KBM-7 (cell line): ENCODE results near the gene MOB4.
"Not testable (repeated sequence)": the region's sequence is repeated elsewhere in the genome, so short reads cannot be mapped to it uniquely, and the experiment has no call there.

Experiments
- DNase-seq: peaks from one replicate; pipeline ENCODE4 v3.0.0-alpha.2; 2015
- in situ Hi-C: fragments of 300-500 bp; cut with MboI; formaldehyde crosslinking; loops from 2 replicates; pipeline ENCODE4 v1.14.3; 2020; ENCODE audit warnings: low sequenced_read_pairs, low pct_unique_long_range_greater_than_20kb, mixed read lengths

The MOB4 gene

DNA sequence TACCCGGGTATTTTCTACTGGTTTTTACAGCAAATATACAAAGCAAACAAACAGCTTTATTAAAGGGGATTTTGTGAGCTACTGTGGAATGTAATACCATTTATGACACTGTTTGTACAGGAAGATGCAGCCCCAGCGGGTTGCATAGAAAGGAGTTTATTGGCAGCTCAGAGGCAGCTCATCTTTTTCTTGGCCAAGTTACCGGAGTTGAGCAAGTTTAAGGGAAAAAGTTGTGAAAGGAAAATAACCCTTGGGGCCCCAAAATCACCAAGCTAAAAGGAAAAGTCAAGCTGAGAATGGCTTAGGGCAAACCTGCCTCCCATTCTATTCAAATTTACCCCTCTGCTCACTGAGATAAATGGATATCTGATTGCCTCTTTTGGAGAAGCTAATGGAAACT lies 60.8 kb downstream of the MOB4 start:
- in situ Hi-C loops, result no loop called here
- DNase-seq, result no peak

DNA sequence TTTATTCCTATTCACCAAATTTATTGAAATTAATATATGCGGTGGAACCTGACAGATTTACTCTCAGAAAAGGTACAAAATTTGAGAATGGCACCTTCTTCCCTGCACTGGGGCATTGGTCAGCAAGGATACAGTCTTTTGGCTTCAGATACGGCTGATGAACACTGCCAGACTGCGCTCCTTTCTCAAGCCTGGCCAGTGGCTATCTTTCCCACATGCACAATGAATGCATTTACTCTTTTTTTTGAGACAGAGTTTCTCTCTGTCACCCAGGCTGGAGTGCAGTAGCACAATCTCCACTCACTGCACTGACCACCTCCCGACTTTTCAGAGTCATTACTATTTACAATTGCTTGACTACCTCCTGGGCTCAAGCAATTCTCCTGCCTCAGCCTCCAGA lies 61.6 kb downstream of the MOB4 start:
- no peak for DNase-seq
- in situ Hi-C loops, result no loop called here

DNA sequence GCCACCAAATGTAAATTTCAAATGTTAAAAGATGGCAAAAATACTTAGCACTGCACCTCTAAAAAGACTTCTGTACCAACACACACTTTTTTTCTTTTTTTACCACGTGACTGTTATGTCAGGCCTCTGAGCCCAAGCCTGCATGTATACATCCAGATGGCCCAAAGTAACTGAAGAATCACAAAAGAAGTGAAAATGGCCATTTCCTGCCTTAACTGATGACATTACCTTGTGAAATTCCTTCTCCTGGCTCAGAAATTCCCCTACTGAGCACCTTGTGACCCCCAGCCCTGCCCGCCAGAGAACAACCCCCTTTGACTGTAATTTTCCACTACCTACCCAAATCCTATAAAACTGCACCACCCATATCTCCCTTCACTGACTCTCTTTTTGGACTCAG lies 62.4 kb downstream of the MOB4 start:
- in situ Hi-C loops, DNase-seq: not testable (repeated sequence)

DNA sequence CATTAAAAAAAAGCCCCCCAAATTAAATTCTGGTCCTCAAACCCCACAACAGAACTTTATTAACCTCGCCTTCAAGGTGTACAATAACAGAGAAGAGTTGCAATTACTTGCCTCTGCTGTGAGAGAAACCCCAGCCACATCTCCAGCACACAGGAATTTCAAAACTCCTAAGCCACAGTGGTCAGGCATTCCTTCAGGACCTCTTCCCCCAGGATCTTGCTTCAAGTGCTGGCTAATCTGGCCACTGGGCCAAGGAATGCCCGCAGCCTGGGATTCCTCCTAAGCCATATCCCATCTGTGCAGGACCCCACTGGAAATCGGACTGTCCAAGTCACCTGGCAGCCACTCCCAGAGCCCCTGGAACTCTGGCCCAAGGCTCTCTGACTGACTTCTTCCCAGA lies 64.3 kb downstream of the MOB4 start:
- DNase-seq, in situ Hi-C loops: not testable (repeated sequence)

DNA sequence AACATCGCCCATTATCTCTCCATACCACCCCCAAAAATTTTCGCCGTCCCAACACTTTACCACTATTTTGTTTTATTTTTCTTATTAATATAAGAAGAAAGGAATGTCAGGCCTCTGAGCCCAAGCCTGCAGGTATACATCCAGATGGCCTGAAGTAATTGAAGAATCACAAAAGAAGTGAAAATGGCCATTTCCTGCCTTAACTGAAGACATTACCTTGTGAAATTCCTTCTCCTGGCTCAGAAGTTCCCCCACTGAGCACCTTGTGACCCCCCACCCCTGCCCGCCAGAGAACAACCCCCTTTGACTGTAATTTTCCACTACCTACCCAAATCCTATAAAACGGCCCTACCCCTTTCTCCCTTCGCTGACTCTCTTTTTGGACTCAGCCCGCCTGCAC lies 71.4 kb downstream of the MOB4 start:
- DNase-seq, in situ Hi-C loops: not testable (repeated sequence)

DNA sequence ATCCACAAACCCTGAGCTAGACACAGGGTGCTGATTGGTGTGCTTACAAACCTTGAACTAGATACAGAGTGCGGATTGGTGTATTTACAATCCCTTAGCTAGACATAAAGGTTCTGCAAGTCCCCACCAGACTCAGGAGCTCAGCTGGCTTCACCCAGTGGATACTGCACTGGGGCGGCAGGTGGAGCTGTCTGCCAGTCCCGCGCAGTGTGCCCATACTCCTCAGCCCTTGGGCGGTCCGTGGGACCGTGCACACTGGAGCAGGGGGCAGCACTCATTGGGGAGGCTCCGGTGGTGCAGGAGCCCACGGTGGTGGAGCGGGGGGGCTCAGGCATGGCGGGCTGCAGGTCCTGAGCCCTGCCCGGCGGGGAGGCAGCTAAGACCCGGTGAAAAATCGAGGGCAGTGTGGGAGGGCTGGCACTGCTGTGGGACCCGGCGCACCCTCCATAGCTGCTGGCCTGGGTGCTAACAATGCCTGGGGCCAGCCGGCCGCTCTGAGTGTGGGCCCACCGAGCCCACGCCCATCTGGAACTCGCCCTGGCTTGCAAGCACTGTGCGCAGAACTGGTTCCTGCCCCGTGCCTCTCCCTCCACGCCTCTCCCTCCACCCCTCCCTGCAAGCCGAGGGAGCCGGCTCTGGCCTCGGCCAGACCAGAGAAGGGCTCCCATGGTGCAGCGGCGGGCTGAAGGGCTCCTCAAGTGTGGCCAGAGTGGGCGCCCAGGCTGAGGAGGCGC lies 75.6 kb downstream of the MOB4 start:
- no peak for DNase-seq
- in situ Hi-C loops, result no loop called here

DNA sequence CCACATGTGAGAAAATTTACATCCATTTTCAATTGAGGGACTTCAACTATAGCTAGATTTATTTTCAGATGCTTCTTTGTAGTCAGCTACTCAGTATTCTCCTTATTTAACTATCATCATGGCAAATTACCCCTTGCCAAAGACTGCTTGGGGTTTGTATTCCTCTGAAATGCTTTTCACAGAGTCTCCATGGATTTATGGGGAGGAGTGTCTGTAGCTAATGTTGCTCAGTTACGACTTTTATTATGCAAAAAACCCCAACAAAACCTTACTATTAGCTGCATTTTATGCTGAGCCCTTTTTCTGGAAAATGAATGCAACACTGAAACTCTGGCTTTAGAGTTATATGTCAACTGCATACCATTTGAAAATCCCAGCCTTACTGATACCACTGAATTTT lies 80.9 kb downstream of the MOB4 start:
- DNase-seq, result no peak
- in situ Hi-C loops, result no loop called here

DNA sequence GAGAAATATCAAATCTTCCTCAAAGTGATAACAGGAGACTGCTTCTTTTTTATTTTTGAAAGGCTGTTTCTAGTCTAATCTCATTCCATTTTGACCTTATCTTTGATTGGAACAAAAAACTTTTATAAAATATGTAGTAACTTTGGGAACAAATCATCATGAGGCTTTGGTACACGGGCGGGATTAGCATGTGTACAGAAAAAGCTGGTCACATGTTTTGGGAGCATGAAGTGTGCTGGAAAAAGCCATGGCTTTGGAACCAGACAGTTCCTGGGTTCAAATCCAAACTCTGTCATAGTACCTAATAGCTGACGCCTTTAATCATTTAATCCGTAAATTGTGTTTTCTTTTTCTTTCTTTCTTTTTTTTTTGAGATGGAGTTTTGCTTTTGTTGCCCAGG lies 81.3 kb downstream of the MOB4 start:
- in situ Hi-C loops, result no loop called here
- DNase-seq, result no peak

DNA sequence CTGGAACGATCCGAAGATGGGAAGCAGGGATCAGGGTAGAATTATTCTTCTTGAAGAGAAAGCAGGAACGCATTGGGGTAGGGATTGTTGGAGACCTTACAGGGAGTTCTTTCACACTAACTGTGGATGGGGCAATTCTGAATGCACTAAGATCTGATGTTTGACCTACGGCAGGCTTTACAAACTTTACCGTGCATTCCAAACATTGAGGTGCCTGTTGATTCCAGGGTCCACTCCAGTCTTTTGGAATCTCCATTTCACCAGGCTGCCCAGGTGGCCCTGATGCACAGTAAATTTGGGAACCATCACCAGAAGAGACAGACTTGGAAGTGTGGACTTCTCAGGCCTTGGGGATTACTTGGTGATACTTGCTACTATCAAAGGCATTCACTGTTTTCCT lies 82.6 kb downstream of the MOB4 start:
- in situ Hi-C loops, result no loop called here
- no peak for DNase-seq

DNA sequence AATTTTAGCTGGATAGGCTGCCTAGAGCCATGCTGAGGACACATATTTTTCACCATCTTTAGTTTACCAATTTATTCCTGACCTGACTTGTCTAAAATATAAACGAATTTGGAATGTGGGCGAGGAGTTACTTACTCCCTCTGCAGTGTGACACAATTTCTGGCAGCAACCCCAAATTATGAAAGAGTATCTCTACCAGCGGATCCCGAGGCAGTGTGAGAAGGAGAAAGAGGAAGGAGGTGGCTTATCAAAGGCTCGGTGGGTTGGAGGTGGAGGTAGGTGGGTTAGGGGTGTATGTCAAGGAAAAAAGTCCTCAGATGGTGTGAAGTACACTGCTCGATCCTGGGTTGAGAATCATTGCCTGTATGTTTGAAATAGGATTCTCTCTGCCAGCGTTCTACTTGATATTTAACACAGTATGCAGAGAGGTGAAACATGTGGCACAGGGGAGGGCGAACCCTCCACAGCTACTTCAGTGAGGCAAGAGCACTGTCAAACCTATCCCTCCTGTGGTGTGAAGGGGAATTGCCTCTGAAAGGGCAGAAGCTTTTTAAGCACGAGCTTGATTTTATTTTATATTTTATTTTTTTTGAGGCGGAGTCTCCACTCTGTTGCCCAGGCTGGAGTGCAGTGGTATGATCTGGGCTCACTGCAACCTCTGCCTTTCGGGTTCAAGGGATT lies 83.6 kb downstream of the MOB4 start:
- in situ Hi-C loops, result no loop called here
- peak; percentile 70 for DNase-seq

DNA sequence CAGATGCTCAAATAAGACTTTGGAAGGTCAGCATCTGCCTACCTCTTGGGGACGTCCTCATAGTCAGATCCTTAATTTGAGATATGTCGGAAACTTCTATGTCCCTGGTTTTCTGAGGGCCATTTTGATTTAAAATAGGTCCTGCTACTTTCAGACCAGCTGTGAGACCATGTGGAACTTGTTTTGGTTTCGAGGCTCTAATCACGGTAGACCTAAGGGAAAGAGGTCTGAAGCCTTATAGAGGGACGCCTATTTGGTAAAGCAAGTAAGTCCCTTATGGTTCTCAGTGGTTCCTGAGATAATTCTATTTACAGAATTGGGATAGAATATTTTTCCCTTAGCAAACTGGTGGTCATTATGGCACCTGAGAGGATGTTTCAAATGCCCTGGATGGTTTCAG lies 84.4 kb downstream of the MOB4 start:
- no peak for DNase-seq

DNA sequence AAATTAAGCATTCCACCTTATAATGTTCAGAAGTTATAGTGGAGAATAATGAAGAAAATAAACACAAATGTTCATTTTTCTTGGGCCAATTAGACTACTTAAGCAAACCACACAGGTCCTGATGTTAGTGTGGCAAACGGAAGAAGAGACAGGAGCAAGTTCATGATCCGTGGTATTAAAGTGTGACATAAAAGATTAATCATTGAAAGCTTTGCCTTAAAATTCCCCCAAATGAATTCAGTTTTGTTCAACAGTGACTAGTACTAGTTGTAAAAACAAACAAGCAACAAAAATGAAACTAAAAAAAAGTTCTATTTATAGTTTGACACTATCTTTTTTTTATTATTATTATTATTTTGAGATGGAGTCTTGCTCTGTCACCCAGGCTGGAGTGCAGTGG lies 85.9 kb downstream of the MOB4 start:
- no peak for DNase-seq
- in situ Hi-C loops, result no loop called here

More for the DNA sequence above, 84.4 kb downstream of the MOB4 start:
- in situ Hi-C loops, result no loop called here
